Dermis blood vessel endothelial cell (primary cell): ENCODE results near the gene NOD1. TPM values are rescaled to one million over a fixed set of nuclear protein-coding genes. Genes with fewer than 3 reads are reported as not detected.
"Not testable (repeated sequence)": the region's sequence is repeated elsewhere in the genome, so short reads cannot be mapped to it uniquely, and the experiment has no call there.

Experiments
- DNase-seq: peaks from one replicate; pipeline ENCODE4 v3.0.0; 2010
- total RNA-seq: library from RNA; depleted of rRNA; stranded (reverse); fragments of >200 nt; gene quantifications from 2 replicates; pipeline ENCODE4 v1.2.3, GENCODE V29; 2014

Gene NOD1
- total RNA-seq, 1 donor from 2014 or later: 37.6 TPM

GRCh38 chr7:30504301-30505173 lies 26.0 kb upstream of the NOD1 start, which contains the start of gene GGCT:
GGCT (minus strand) TSS chr7:30504829; CDS start chr7:30504709, 120 bp downstream.
- DNase-seq: peak; percentile 99

- no peak for DNase-seq
These were observed 25.0 kb upstream of the NOD1 start for GRCh38 chr7:30503274-30504212.

- no peak for DNase-seq
These were observed 24.1 kb upstream of the NOD1 start for GRCh38 chr7:30502470-30503251.

GRCh38 chr7:30501264-30501663 lies 22.7 kb upstream of the NOD1 start:
- no peak for DNase-seq

- DNase-seq: no peak
These were observed 14.6 kb upstream of the NOD1 start for GRCh38 chr7:30493228-30493627.

GRCh38 chr7:30491417-30491816 lies 12.8 kb upstream of the NOD1 start:
- no peak for DNase-seq

- no peak for DNase-seq
These were observed 8.8 kb upstream of the NOD1 start for GRCh38 chr7:30487371-30487770.

GRCh38 chr7:30485667-30486066 lies 7.1 kb upstream of the NOD1 start:
- DNase-seq: no peak

- DNase-seq: not testable (repeated sequence)
These were observed 2.8 kb upstream of the NOD1 start for GRCh38 chr7:30481416-30481815.

GRCh38 chr7:30479202-30480120 lies 877 bp upstream of the NOD1 start:
- peak; percentile 59 for DNase-seq

- DNase-seq: no peak
These were observed 2.0 kb downstream of the NOD1 start for GRCh38 chr7:30476459-30477145.

- DNase-seq: no peak
These were observed 3.0 kb downstream of the NOD1 start for GRCh38 chr7:30475580-30475979.

GRCh38 chr7:30474893-30475292 lies 3.7 kb downstream of the NOD1 start:
- DNase-seq: no peak

GRCh38 chr7:30474485-30474884 lies 4.1 kb downstream of the NOD1 start:
- no peak for DNase-seq

GRCh38 chr7:30473903-30474302 lies 4.7 kb downstream of the NOD1 start:
- DNase-seq: no peak

GRCh38 chr7:30472784-30473775 lies 5.5 kb downstream of the NOD1 start:
- peak; percentile 42 for DNase-seq

- peak; percentile 55 for DNase-seq
These were observed 6.4 kb downstream of the NOD1 start for GRCh38 chr7:30472081-30472783.

- no peak for DNase-seq
These were observed 7.4 kb downstream of the NOD1 start for GRCh38 chr7:30471205-30471604.

- DNase-seq: peak; percentile 74
These were observed 7.8 kb downstream of the NOD1 start for GRCh38 chr7:30470771-30471170.
